ENCODE data around the gene BAZ2A. TPM values are rescaled to one million over a fixed set of nuclear protein-coding genes. Genes with fewer than 3 reads are reported as not detected.

Gene BAZ2A
- polyA plus RNA-seq, 1 of the 3 experiments (the other 2 are of a cell fraction), result 32.4 TPM

DNA sequence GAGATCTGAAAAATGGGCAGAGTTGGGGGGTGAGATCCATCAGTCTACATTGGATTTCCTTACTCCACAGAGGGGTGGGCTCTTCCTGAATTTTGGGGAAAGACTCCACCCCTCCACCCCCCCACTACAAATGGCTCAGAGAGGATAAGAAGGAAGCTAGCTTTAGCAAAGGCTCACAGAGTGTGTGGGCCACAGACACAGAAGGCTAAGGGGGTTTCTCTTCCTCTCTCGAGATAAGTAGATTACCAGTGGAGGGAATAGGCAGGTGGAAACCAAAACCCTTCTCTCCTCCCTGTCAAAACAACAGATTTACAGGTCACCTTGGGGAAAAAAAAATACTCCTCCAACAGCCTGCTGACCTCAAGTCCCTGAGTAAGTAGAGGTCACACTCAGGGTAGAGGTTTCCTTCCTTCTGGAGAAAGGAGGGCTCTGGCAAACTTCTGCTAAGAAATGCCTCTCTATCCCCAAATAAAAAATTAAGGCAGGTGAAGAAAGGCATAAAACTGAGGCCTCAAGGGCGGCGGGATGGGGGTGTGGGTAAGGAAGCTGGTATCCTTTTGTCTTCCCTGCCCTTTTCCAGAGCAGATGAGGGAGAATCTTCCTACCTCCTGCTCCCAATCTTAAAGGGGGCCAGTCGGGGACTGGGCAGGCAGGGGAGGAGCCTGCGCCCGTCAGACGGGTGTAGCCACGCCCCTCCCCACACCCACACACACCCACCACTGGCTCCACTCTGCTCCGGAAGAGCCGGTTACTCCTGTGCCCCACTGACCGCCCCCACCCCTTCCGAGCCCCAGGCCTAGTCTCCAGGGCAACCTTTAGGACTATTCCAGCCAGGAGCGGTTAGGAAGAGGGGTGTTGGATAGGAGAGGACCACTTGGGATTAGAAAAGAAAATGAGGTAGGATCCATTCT, 1.9 kb upstream of the BAZ2A start:
- no peaks in the 10 kb centered on the region for H3K9me2 ChIP-seq
- H3K9me3 ChIP-seq, result no peaks in the 10 kb centered on the region
- peak overlapping the region; percentile 98 for H3K4me2 ChIP-seq
- H3K4me1 ChIP-seq (ENCODE audit: control insufficient read depth in 1 of 2, insufficient read depth in 2 of 2, low read depth in 1 of 2, low read length in 1 of 2), result peaks cover 19 to 52% of the 10 kb centered on the region in 2 experiments
- WGBS (ENCODE audit: low lambda C conversion rate), result 20% methylated on average over 13 of the region's 13 CpGs
- TF ChIP-seq, protein P1, sequence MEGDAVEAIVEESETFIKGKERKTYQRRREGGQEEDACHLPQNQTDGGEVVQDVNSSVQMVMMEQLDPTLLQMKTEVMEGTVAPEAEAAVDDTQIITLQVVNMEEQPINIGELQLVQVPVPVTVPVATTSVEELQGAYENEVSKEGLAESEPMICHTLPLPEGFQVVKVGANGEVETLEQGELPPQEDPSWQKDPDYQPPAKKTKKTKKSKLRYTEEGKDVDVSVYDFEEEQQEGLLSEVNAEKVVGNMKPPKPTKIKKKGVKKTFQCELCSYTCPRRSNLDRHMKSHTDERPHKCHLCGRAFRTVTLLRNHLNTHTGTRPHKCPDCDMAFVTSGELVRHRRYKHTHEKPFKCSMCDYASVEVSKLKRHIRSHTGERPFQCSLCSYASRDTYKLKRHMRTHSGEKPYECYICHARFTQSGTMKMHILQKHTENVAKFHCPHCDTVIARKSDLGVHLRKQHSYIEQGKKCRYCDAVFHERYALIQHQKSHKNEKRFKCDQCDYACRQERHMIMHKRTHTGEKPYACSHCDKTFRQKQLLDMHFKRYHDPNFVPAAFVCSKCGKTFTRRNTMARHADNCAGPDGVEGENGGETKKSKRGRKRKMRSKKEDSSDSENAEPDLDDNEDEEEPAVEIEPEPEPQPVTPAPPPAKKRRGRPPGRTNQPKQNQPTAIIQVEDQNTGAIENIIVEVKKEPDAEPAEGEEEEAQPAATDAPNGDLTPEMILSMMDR (IDR thresholded peaks at IDR 0.05), result no peak
- TF ChIP-seq RCOR1 (IDR thresholded peaks at IDR 0.05; ENCODE audit: low read length), result no peak
- TF ChIP-seq NRF1 (IDR thresholded peaks at IDR 0.05; ENCODE audit: low read depth, low read length), result peak; percentile 14; the same call in 1 of the 2 replicates
- TF ChIP-seq MXI1 (IDR thresholded peaks at IDR 0.05; ENCODE audit: low read depth, low read length), result peak; percentile 42; the same call in 1 of the 2 replicates
- peak; percentile 23 for TF ChIP-seq CHD2 (IDR thresholded peaks at IDR 0.05; ENCODE audit: low read length, partially characterized antibody)
- CTCF ChIA-PET, result interaction anchor here (0.6 to 1.3 kb wide), 5 partner anchors 14 to 130 kb away, joined by 3 to 5 read pairs (median 3); no protein-coding TSS in a partner anchor
- peak; percentile 82 for DNase-seq
- H2AFZ ChIP-seq (ENCODE audit: low read depth), result no peak overlapping the region
- peak overlapping the region; percentile 26 to 33; a peak in 3 of 4 replicates for H3K4me3 ChIP-seq (ENCODE audit: low read depth in 2 of 2, low read length in 1 of 2)
- POLR2A ChIA-PET, result no interaction called here
- peaks cover 77% of the 10 kb centered on the region for H3K79me2 ChIP-seq (ENCODE audit: insufficient read depth)
- H3F3A ChIP-seq (replicated peaks; ENCODE audit: insufficient read depth), result peaks cover 30% of the 10 kb centered on the region
- H3K36me3 ChIP-seq (replicated peaks in 1 of 2; ENCODE audit: control insufficient read depth in 1 of 2, insufficient read depth in 2 of 2, low read length in 1 of 2), result peaks cover 0 to 6% of the 10 kb centered on the region in 2 experiments
- peaks cover 50% of the 10 kb centered on the region for H4K20me1 ChIP-seq (ENCODE audit: insufficient read depth)
- no peaks in the 10 kb centered on the region for H3K27me3 ChIP-seq (ENCODE audit: insufficient read depth)
- peak overlapping the region in 1 of 2 experiments; percentile 34; a peak in 2 of 4 replicates for H3K27ac ChIP-seq (ENCODE audit: low read depth in 2 of 2, low read length in 1 of 2)
- H3K9ac ChIP-seq, result no peak overlapping the region

DNA sequence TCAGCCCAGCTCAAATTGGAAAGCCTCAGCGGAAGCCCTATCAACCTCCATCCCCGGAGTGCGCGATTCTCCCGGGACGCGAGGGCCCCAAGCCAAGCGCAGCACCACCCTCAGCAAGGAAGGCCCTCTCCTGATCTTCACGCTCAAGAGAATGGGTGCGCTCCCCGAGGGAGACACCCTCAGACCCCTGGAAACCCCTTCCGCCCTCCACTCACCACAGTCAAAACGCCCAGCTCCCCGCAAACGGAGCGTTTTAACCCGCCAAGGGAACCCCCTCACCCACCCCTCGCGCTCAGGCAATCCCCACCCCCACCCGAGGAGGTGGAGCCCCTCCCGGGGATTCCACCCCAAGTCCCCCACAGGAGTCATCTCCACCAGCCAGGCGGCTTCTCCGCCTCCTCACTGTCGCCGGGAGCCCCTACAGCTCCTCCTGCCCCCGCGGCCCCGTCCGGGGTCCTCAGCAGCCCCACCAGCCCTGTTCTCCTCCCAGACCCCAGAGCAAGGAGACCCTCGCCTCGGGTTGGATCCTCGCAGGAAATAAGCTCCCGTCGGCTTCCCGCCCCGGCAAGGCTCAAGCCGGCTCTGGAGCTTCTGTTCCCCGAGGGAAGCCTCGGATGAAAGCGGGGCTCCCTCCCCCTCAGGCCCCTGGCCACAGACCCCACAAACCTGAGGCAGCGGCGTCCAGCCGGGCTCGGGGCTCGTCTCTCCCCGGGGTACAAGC, 507 bp downstream of the BAZ2A start:
- peaks cover 18% of the 10 kb centered on the region for H3F3A ChIP-seq (replicated peaks; ENCODE audit: insufficient read depth)
- H3K4me1 ChIP-seq (ENCODE audit: control insufficient read depth in 1 of 2, insufficient read depth in 2 of 2, low read depth in 1 of 2, low read length in 1 of 2), result peaks cover 19 to 38% of the 10 kb centered on the region in 2 experiments
- WGBS (ENCODE audit: low lambda C conversion rate), result under 1% methylated on average over 27 of the region's 46 CpGs

More for the DNA sequence above, 507 bp downstream of the BAZ2A start:
- Histone ChIP-seq H3K27ac (ENCODE audit: low read depth in 2 of 2, low read length in 1 of 2) (peak overlapping the region; percentile 80 to 89), H2AFZ (ENCODE audit: low read depth) (no peak overlapping the region; the same call in 1 of the 2 replicates), H4K20me1 (ENCODE audit: insufficient read depth) (peaks cover 71% of the 10 kb centered on the region), H3K9ac (peak overlapping the region; percentile 83), H3K4me2 (peak overlapping the region; percentile 81), H3K79me2 (ENCODE audit: insufficient read depth) (peaks cover 88% of the 10 kb centered on the region), H3K27me3 (ENCODE audit: insufficient read depth) (no peaks in the 10 kb centered on the region), H3K9me3 (no peaks in the 10 kb centered on the region), H3K9me2 (no peaks in the 10 kb centered on the region), H3K4me3 (ENCODE audit: low read depth in 2 of 2, low read length in 1 of 2) (peak overlapping the region; percentile 71 to 94), H3K36me3 (replicated peaks in 1 of 2; ENCODE audit: control insufficient read depth in 1 of 2, insufficient read depth in 2 of 2, low read length in 1 of 2) (peaks cover 11 to 20% of the 10 kb centered on the region in 2 experiments)
- DNase-seq, result peak; percentile 67
- TF ChIP-seq RCOR1 (IDR thresholded peaks at IDR 0.05; ENCODE audit: low read length), result no peak
- peak; percentile 32 for TF ChIP-seq CHD2 (IDR thresholded peaks at IDR 0.05; ENCODE audit: low read length, partially characterized antibody)
- ChIA-PET POLR2A (interaction anchor here (0.7 kb wide), 1 partner anchor 127 kb away, joined by 3 read pairs; no protein-coding TSS in a partner anchor), CTCF (interaction anchor here (0.8 to 2.6 kb wide), 8 partner anchors 9 to 511 kb away, joined by 3 to 13 read pairs (median 3); partner anchors contain the start of genes SMARCC2 and ZC3H10)
